Mesendoderm (in vitro differentiated cells): ENCODE results near the gene ALDH3A1.
A peak's percentile ranks its signal among the peaks of the same experiment; 100 is the strongest.

Source experiments
- DNase-seq: peaks from one replicate; pipeline ENCODE4 v3.0.0; 2013
- H2AK5ac ChIP-seq: 2 replicates; pipeline ENCODE4 v1.6.1; 2013; ENCODE audit warnings: low read length, inconsistent platforms
- H2BK120ac ChIP-seq: 2 replicates; pipeline ENCODE4 v1.6.1; 2013; ENCODE audit warnings: low read depth, mild to moderate bottlenecking, low read length, moderate library complexity, mixed read lengths
- H2BK15ac ChIP-seq: replicated peaks from 2 replicates; pipeline ENCODE4 v1.6.1; 2013; ENCODE audit warnings: low read depth, mild to moderate bottlenecking, moderate library complexity
- H2BK5ac ChIP-seq: 2 replicates; pipeline ENCODE4 v1.6.1; 2013; ENCODE audit warnings: low read length, inconsistent platforms
- H3K18ac ChIP-seq: 2 replicates; pipeline ENCODE4 v1.6.1; 2013; ENCODE audit warnings: mild to moderate bottlenecking, low read length, mixed read lengths
- H3K23ac ChIP-seq: one replicate; pipeline ENCODE4 v1.6.1; 2013; ENCODE audit warnings: low read length
- H3K27ac ChIP-seq: 2 replicates; pipeline ENCODE4 v1.5.1; 2013; ENCODE audit warnings: low read depth, mild to moderate bottlenecking, inconsistent platforms, low read length, moderate library complexity
- H3K27me3 ChIP-seq: 2 replicates; pipeline ENCODE4 v1.6.1; 2013; ENCODE audit warnings: low read length, control low read depth, mild to moderate bottlenecking, inconsistent platforms; ENCODE audit not compliant: insufficient read depth, poor library complexity
- H3K36me3 ChIP-seq: 2 replicates; pipeline ENCODE4 v1.6.1; 2013; ENCODE audit warnings: low read length, inconsistent platforms; ENCODE audit not compliant: control insufficient read depth, insufficient read depth
- H3K4ac ChIP-seq: one replicate; pipeline ENCODE4 v1.6.1; 2013; ENCODE audit warnings: low read depth, mild to moderate bottlenecking, low read length, moderate library complexity
- H3K4me1 ChIP-seq: 2 replicates; pipeline ENCODE4 v1.6.1; 2013; ENCODE audit warnings: low read depth, low read length, inconsistent platforms; ENCODE audit not compliant: control insufficient read depth
- H3K4me2 ChIP-seq: 2 replicates; pipeline ENCODE4 v1.6.1; 2013; ENCODE audit warnings: low read length
- H3K4me3 ChIP-seq: 2 replicates; pipeline ENCODE4 v1.5.1; 2013; ENCODE audit warnings: mild to moderate bottlenecking, low read length
- H3K56ac ChIP-seq: one replicate; pipeline ENCODE4 v1.6.1; 2013; ENCODE audit warnings: low read length
- H3K79me1 ChIP-seq: 2 replicates; pipeline ENCODE4 v1.6.1; 2013; ENCODE audit warnings: low read length, inconsistent platforms
- H3K79me2 ChIP-seq: 2 replicates; pipeline ENCODE4 v1.6.1; 2013; ENCODE audit warnings: mild to moderate bottlenecking, low read length; ENCODE audit not compliant: control insufficient read depth, insufficient read depth
- H3K9ac ChIP-seq: 2 replicates; pipeline ENCODE4 v1.6.1; 2013; ENCODE audit warnings: low read length, inconsistent platforms
- H4K5ac ChIP-seq: one replicate; pipeline ENCODE4 v1.6.1; 2013; ENCODE audit warnings: low read length
- H4K8ac ChIP-seq: one replicate; pipeline ENCODE4 v1.6.1; 2013; ENCODE audit warnings: low read depth, mild to moderate bottlenecking, control low read depth, low read length, moderate library complexity
- WGBS: extraction: QIAGEN DNeasy Blood & Tissue Kit; methylation state at CpG from one replicate; pipeline ENCODE4 v1.1.7; 2013; ENCODE audit warnings: low lambda C conversion rate, missing lambda C conversion rate; ENCODE audit not compliant: insufficient coverage; ENCODE audit errors: extremely low coverage; 5-methylcytosine and 5-hydroxymethylcytosine counted together

The ALDH3A1 gene

GRCh38 chr17:19718613-19719354, 29.3 kb downstream of the ALDH3A1 start:
- H2BK5ac ChIP-seq = no peak overlapping the region
- no peak overlapping the region for H3K4ac ChIP-seq
- no peak overlapping the region for H3K23ac ChIP-seq
- H3K4me3 ChIP-seq = no peak overlapping the region
- no peaks in the 10 kb centered on the region for H3K27me3 ChIP-seq
- no peak overlapping the region for H2BK15ac ChIP-seq
- peak; percentile 64 for DNase-seq
- no peak overlapping the region for H2BK120ac ChIP-seq
- H3K79me1 ChIP-seq = no peaks in the 10 kb centered on the region
- WGBS = no CpG with 5 or more reads among the region's 18 CpGs
- H3K36me3 ChIP-seq = no peaks in the 10 kb centered on the region
- H3K4me1 ChIP-seq = no peaks in the 10 kb centered on the region
- H4K5ac ChIP-seq = no peak overlapping the region
- no peak overlapping the region for H2AK5ac ChIP-seq
- no peak overlapping the region for H3K27ac ChIP-seq
- no peak overlapping the region for H4K8ac ChIP-seq
- no peak overlapping the region for H3K9ac ChIP-seq
- H3K79me2 ChIP-seq = no peaks in the 10 kb centered on the region
- H3K4me2 ChIP-seq = no peak overlapping the region
- no peak overlapping the region for H3K18ac ChIP-seq
- no peak overlapping the region for H3K56ac ChIP-seq

GRCh38 chr17:19718041-19718612, 30.0 kb downstream of the ALDH3A1 start:
- H3K4me2 ChIP-seq = no peak overlapping the region
- H3K18ac ChIP-seq = no peak overlapping the region
- H2BK5ac ChIP-seq = no peak overlapping the region
- no peak overlapping the region for H3K9ac ChIP-seq
- no peak overlapping the region for H4K5ac ChIP-seq
- no peaks in the 10 kb centered on the region for H3K79me2 ChIP-seq
- H3K4ac ChIP-seq = no peak overlapping the region
- H3K27me3 ChIP-seq = no peaks in the 10 kb centered on the region
- no peaks in the 10 kb centered on the region for H3K79me1 ChIP-seq
- no CpG with 5 or more reads among the region's 12 CpGs for WGBS
- H3K4me3 ChIP-seq = no peak overlapping the region
- peak overlapping the region; percentile 5 for H3K56ac ChIP-seq
- DNase-seq = peak; percentile 68
- H2AK5ac ChIP-seq = no peak overlapping the region
- no peak overlapping the region for H2BK15ac ChIP-seq
- no peaks in the 10 kb centered on the region for H3K4me1 ChIP-seq
- H2BK120ac ChIP-seq = no peak overlapping the region
- H4K8ac ChIP-seq = no peak overlapping the region
- H3K23ac ChIP-seq = no peak overlapping the region
- no peaks in the 10 kb centered on the region for H3K36me3 ChIP-seq
- H3K27ac ChIP-seq = no peak overlapping the region

- H3K56ac ChIP-seq = no peak overlapping the region
- no peaks in the 10 kb centered on the region for H3K36me3 ChIP-seq
- no peak overlapping the region for H2BK120ac ChIP-seq
- no peak overlapping the region for H4K5ac ChIP-seq
- no peak overlapping the region for H3K18ac ChIP-seq
- WGBS = no CpG with 5 or more reads among the region's 10 CpGs
- no peak overlapping the region for H2BK5ac ChIP-seq
- H3K4me2 ChIP-seq = no peak overlapping the region
- no peak overlapping the region for H2BK15ac ChIP-seq
- no peak overlapping the region for H4K8ac ChIP-seq
- no peak overlapping the region for H3K4ac ChIP-seq
- no peaks in the 10 kb centered on the region for H3K27me3 ChIP-seq
- no peak overlapping the region for H3K4me3 ChIP-seq
- no peak overlapping the region for H2AK5ac ChIP-seq
- H3K4me1 ChIP-seq = no peaks in the 10 kb centered on the region
- no peaks in the 10 kb centered on the region for H3K79me1 ChIP-seq
- no peak overlapping the region for H3K23ac ChIP-seq
- H3K79me2 ChIP-seq = no peaks in the 10 kb centered on the region
- no peak overlapping the region for H3K27ac ChIP-seq
- DNase-seq = no peak
- H3K9ac ChIP-seq = no peak overlapping the region
Measured at GRCh38 chr17:19717411-19717908, 30.6 kb downstream of the ALDH3A1 start.

- no CpG with 5 or more reads among the region's 7 CpGs for WGBS
- Histone ChIP-seq H3K56ac (no peak overlapping the region), H2BK120ac (no peak overlapping the region), H3K4me3 (no peak overlapping the region), H2BK5ac (no peak overlapping the region), H3K36me3 (no peaks in the 10 kb centered on the region), H3K9ac (no peak overlapping the region), H2BK15ac (no peak overlapping the region), H3K27ac (no peak overlapping the region), H3K23ac (no peak overlapping the region), H3K18ac (no peak overlapping the region), H4K5ac (no peak overlapping the region), H3K4me1 (no peaks in the 10 kb centered on the region), H3K79me2 (no peaks in the 10 kb centered on the region), H3K27me3 (no peaks in the 10 kb centered on the region), H3K79me1 (no peaks in the 10 kb centered on the region), H3K4me2 (no peak overlapping the region), H2AK5ac (no peak overlapping the region), H3K4ac (no peak overlapping the region), H4K8ac (no peak overlapping the region)
- no peak for DNase-seq
Measured at GRCh38 chr17:19717031-19717360, 31.1 kb downstream of the ALDH3A1 start.

- Histone ChIP-seq H4K5ac (no peak within 1 kb of the TSS), H3K56ac (no peak within 1 kb of the TSS), H3K4me3 (no peak within 1 kb of the TSS), H3K79me2 (no peaks in the 10 kb centered on the region), H2BK15ac (no peak within 1 kb of the TSS), H3K23ac (no peak within 1 kb of the TSS), H3K27me3 (no peaks in the 10 kb centered on the region), H3K79me1 (no peaks in the 10 kb centered on the region), H3K9ac (no peak within 1 kb of the TSS), H3K4me1 (no peaks in the 10 kb centered on the region), H3K18ac (no peak within 1 kb of the TSS), H2AK5ac (no peak within 1 kb of the TSS), H2BK5ac (no peak within 1 kb of the TSS), H3K27ac (no peak within 1 kb of the TSS), H3K4ac (no peak within 1 kb of the TSS), H3K36me3 (no peaks in the 10 kb centered on the region), H2BK120ac (no peak within 1 kb of the TSS), H3K4me2 (no peak within 1 kb of the TSS), H4K8ac (no peak within 1 kb of the TSS)
- no peak for DNase-seq
- no CpG with 5 or more reads among the region's 13 CpGs for WGBS
Measured at GRCh38 chr17:19716108-19717030, 31.7 kb downstream of the ALDH3A1 start, which contains the start of gene SLC47A2. Gene SLC47A2, minus strand, starts transcription at chr17:19716584. Its CDS starts 29 bp downstream, at chr17:19716555.
